ENCODE results near the gene DLGAP1.

The DLGAP1 gene

DNA sequence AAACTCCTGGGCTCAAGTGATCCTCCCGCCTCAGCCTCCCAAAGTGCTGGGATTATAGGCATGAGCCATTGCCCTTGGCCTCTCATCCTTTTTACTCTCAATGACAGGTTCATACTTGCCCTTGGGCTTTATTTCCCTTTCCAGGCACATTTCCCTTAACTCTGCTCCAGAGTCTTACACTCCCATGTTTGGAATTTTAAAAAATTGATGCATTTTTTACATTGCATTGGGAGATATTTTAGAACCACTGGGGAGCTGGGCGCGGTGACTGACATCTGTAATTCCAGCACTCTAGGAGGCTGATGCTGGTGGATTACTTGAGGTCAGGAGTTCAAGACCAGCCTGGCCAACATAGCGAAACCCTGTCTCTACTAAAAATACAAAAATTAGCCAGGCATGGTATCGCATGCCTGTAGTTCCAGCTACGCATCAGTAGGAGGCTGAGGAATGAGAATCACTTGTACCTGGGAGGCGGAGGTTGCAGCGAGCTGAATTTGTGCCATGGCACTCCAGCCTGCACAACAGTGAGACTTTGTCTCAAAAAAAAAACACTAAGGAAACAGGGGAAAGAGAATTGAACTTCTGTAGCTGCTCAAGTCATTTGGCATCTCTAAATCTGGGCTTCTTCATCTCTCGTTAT is 986.9 kb downstream of the DLGAP1 start:
- DNase-seq (ENCODE audit: low spot score) = no peak

DNA sequence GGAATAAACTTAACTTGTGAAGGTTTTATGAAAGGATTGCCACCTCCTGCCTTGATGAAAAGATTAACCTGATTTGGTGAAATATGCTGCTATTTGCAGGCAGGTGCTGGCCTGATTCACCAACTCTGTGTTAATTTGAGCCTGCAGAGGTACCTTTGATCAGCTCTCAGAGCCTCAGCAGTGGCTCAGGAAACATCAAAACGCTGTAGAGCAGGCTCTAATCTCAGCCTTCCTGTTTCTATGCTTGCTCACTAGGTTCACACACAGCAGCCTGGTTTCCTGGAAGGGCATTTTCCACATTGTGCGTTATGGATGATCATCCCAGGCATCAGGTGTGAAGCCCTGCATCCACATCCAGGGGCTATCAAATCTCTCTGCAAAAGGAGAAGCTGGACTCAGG is 988.2 kb downstream of the DLGAP1 start:
- DNase-seq (ENCODE audit: low spot score) = no peak

DNA sequence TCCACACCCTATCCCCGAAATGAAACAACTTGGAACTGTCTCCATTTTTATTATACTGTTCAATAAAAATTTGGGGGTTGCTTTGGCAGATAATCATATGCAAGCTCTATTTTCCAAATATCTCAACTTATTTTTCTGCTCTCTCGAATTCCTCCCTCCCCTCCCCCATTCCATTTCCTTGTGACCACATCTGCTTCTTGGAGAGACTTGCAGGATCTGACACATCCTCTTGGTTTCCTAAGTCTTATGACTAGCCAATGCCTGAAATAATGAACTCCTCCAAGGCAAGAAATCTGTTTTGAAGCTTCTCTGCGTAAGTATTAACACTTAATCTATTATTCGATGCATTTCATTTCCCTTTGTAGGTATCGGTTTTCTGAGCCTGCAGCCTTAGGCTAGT is 989.1 kb downstream of the DLGAP1 start:
- DNase-seq (ENCODE audit: low spot score) = no peak

DNA sequence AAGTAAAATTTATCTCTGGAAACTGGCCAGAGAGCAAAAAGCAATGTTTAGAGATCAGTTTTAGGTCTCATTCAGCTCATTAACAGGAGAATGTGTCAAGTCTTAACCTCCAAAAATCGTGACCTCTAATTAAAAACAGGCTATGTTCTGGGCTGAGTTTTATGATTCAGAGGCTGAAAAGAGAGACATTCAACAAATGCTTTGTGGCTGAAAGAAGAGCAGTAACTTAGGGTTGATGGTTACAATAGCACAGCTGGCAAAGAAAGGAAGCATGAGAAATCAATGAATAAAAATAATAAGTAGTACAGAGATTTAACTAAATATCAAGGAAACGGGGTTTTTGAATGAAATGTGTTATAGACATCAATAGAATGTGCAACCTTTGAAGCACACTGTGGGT is 992.1 kb downstream of the DLGAP1 start:
- DNase-seq (ENCODE audit: low spot score) = no peak

DNA sequence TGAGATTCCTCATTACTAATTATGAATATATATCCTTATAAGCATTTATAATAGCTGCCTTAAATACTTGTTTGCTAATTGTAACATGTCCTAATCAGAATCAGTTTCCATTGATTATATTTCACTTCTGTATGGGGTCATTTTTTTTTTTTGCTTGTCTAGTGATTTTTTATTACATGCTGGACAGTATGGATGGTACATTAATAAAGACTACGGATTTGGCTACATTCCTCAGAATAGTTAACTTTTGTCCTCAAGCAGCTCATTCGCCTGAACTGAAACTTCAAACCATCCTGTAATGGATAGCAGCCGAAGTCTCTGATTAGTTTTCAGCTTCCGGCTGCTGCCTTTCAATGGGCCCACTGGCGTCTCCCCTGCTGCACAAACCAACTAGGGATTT is 993.4 kb downstream of the DLGAP1 start:
- no peak for DNase-seq (ENCODE audit: low spot score)

DNA sequence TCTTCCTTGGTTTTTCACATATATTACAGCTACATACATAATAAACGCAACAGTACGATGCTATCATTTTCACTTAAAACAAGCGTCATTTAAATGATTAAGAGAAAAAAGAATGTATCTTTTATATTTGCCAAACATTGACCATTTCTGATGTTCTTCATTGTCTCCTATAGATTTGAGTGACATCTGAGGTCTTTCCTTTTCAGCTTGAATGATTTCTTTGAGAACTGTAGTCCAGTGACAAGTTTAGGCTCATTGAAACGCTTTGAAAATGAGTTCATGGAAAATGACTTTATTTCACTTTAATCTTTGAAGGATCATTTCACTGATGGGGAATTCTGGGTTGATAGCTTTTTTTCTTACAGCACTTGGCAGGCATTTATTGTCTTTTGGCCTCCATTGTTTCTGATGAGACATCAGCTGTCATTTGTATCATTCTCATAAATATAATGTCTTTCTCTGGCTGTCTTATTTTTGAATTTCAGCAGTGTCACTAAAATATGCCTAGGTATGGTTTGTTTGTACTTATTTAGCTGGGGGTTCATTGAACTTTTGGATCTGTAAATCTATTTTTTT is 994.2 kb downstream of the DLGAP1 start:
- no peak for DNase-seq (ENCODE audit: low spot score)

DNA sequence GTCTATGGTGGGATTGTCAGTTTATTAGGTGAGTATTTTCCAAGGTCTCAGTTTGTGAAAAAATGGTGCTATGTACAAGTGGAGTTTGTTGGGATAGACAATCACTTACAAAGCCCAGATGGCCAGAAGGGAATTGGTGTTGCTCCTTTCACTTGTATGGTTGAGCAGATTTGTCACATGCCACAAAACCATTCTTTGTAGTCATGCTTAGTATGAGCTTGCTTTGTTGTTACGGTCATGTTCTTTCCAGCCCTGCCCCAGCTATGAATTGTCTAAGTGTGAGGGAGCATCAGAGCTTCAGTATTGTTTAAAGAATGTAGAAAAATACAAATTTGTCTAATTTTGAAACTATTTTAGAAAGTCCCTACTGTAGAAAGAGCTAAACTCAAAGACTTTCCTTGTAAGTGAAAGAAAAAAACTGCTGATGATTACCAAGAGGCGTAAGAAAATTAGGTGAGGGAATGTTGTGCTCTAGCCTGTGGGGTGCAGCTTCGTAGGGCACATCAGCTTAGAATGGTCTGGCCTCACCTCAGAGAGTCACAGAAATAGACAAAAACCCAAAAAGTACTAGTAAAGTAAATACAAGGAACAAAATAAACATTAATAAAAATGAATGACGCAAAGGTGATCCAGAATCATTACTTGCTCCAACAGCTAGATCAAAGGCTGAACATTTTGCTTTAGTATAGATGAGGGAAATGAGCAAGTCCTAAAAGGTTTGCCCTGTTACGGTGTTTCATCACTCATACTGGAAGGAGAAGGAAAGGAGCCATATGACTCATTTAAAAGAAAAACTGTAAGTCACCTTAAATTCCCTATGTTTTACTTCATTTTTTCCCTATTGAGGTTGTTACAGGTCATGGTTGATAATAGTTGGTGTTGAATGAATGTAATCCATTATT is 995.9 kb downstream of the DLGAP1 start:
- no peak for DNase-seq (ENCODE audit: low spot score)

DNA sequence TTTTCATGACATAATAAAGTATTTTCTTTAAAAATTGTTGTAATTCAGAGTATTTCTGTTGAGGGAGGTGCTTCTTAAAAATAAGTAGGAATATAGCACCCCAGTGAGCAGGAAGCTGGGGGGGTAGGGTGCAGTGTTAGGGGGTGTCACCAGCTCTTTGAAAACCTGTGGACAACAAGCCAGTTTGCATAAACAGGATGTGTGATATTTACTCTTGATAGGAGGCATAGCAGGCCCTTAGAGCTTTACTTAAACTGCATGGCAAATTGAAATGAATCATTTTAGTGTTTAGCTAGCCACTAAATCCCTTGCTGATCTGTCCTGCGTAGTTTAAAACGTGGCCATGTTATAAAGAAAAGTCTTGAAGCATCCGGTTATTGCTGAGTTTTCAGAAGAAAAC is 996.7 kb downstream of the DLGAP1 start:
- DNase-seq (ENCODE audit: low spot score) = no peak

DNA sequence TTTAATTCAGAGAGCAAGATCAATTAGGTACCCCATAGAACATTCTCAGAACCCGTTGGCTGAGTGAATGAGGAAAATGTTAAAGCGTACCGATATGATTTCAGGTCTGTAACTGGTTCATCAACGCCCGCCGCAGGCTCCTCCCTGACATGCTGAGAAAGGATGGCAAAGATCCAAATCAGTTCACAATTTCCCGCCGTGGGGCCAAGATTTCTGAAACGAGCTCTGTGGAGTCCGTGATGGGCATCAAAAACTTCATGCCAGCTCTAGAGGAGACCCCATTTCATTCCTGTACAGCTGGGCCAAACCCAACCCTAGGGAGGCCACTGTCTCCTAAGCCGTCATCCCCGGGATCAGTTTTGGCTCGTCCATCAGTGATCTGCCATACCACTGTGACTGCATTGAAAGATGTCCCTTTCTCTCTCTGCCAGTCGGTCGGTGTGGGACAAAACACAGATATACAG is 997.8 kb downstream of the DLGAP1 start:
- no peak for DNase-seq (ENCODE audit: low spot score)

DNA sequence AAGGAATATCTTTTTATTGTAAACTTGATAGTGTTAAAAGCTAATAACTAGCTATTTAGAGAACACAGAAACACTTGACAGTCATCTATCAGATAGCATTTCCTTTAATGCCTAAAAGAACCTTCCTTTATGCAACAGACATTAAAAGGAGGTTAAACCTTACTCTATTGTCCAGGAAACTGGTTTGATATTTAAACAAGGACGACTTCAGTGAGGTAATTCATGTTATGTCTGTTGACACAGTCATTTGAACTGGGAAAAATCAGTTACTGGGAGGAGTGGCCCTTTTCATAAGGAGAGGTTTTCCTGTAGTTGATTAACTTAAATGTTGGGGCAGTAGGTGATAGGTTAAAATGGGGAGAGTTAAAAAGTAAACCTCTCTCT is 998.4 kb downstream of the DLGAP1 start:
- no peak for DNase-seq (ENCODE audit: low spot score)

DNA sequence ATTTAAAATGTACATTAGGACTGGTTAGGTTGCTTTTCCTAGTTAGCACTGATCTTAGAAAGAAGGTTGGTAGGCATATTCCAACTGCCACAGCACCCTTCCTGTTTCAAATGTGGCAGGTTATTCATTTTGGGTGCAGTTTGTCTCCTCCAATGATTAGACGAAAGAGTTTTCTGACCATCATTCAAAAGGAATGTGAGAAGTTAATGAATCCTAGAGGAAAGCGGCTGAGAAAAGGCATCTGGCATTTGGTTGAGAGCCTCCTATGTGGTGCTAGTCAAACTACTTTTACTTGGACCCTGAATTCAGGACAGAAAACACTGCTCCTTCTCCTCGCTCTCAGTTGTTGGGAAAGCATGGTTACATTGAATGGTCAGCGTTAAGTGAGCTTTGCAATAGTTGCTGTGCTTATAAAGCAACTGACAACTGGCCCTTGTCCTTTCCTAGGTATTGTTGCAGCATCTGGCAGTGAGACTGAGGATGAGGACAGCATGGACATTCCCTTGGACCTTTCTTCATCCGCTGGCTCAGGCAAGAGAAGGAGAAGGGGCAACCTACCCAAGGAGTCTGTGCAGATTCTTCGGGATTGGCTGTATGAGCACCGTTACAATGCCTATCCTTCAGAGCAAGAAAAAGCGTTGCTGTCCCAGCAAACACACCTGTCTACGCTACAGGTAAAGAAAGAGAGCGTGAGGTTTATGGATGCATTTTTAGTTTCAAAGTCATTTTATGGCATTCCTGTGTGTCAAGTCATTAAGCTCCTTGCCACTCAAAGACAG is 999.0 kb downstream of the DLGAP1 start:
- no peak for DNase-seq (ENCODE audit: low spot score)

DNA sequence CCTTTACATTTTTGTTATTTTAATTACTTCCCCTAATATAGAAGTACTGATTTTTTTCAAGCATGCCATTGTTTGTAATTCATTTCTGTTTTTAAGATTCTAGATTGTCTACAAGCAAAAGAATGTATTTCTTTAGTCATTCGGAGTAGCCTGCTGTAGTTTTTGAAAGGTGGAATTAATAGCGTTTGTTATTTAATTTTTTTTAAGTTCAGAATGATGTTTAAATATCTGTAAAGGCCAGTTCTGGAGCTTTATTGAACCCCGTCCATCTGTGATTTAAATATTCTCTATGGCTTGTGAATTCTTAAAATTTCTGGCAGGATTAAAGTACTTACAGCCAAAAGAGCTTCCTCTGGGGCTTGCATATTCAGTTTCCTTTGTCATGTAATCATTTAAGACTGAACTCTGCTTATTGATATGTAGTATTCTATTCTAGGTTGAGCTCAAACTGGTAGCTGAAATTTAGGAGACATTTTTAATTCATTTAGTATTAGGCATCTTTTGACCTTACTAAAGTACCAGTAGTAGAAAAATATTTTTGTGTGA is 999.9 kb downstream of the DLGAP1 start:
- DNase-seq (ENCODE audit: low spot score) = no peak

DNA sequence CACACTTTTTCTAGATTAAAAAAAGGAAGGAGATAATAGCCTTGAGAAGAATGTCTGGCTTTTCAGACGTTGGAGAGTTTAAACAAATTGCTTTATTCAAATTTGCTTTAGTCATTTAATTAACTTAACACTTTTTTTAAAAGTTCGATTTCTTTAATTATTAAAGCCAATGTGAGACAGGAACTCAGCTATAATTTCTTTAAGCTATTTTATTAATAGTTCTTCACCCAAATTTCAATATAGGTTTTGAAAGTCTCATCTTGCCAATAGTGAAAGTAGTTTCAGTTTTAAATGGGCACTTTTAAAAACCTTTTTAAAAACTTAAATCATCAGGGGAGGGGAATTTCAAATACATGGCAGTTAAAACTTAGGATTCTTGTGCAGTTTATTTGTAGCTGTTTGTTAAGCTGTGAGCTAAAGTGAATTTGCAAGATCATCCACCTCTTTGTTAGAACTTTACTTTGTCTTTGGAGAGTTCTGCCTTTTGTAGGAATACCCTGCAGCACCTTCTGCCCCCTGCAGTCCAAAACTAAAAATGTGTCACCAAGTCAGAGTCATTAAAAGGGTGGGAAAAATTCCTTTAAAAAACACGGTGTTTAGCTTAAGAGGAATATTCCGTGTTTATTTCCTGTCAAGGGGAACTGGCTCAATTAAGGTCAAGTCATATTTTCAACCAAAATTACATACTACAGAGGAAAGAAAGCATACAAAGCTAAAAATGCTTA is 1000.6 kb downstream of the DLGAP1 start:
- no peak for DNase-seq (ENCODE audit: low spot score)

DNA sequence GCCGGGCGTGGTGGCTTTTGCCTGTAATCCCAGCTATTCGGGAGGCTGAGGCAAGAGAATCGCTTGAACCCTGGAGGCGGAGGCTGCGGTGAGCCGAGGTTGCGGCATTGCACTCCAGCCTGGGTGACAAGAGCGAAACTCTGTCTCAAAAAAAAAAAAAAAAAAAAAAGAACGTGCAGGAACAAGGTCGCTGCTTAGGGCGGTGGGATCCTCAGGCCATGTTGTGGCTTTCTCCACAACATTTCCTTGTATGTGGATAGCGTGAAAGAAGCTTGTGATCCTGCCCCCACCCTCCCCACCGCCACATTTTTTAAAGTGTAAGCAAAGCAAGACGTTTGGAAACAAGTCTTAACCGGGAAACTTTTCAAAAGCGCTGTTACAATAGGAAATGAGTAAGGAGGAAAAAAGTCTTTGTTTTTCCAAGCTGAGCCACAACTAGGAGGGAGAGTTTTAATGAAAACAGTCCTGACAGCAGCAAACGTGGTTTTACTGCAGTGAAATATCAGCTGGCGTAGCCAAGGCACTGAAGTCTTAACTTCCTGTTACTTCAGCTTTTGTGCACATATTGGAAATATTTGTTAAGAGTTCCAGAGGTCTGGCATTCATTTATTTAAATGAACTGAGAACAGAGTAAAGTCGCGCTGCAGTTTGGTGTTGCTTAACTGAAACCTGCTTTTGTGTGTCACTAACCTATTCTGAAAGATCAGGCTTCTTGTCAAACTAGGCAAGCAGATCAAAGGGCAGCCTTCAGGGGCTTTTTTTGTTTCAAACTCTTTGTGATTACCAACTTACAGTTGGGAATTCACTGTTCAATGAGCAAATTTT is 1001.4 kb downstream of the DLGAP1 start:
- no peak for DNase-seq (ENCODE audit: low spot score)

DNA sequence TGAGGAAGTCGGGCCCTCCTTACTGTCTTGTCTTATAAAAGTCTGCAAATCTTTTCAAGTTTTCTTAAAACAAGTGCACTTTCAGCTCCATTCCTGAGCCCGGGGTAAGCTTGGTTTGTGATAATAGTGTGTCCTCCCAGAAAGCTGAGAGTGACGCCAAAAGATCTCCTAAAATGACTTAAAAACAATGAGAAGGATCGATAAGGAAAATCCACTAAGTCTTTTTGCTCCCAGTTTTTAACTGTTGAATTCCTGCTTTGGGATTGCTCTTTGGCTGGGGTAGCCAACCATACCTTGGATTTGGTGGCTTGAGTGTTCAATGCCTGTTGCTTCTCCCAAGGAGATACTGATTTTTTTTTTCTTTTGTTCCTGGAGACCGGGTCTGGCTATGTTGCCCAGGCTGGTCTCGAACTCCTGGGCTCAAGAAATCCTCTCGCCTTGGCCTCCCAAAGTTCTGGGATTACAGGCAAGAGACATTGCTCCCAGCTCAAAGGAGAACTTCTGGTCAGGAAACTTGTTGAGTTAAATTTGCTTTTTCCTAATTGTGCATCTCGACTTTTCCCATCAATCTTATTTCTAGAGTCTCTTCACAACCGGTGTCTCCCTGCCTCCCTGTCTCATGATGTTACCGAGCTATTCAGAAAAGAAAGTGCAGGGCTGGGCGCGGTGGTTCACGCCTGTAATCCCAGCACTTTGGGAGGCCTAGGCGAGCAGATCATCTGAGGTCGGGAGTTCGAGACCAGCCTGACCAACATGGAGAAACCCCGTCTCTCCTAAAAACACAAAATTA is 1002.2 kb downstream of the DLGAP1 start:
- no peak for DNase-seq (ENCODE audit: low spot score)

DNA sequence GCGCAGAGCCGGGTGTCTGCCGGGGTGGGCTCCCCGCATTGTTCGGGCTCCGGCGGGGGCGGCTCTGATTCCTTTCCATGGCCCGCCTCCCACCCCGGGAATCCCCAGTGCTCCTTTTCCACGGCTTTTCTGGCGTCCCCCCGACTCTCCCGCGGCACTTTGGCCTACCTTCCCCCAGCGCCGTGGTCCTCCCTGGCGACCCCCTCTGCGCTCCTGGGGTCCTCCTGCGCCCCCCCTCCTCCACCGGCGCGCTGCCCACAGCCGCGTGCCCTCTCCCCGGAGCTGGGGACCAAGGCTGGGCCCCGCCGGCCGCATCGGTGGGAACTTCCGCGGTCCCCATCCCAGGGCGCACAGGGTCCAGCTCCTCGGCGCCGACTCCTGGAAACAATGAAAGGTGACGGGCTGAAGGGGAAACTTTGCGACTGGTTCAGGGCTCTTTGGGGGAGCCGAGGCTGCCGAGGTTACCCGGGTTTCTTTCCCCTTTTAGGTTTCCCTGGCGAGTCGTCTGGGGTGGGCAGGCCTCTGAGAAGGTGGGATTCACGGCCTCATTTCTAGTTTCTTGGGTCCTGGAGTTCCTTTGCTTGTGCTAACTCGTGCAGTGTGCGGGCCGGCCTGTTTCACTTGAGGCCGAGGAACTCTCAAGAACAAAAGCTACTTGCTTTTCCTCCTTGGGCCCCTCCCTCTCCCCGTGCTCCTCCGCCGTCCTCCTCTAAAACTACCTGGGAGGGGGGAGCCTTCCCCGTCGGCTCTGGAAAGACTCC is 1002.9 kb downstream of the DLGAP1 start:
- DNase-seq (ENCODE audit: low spot score) = peak; percentile 79

DNA sequence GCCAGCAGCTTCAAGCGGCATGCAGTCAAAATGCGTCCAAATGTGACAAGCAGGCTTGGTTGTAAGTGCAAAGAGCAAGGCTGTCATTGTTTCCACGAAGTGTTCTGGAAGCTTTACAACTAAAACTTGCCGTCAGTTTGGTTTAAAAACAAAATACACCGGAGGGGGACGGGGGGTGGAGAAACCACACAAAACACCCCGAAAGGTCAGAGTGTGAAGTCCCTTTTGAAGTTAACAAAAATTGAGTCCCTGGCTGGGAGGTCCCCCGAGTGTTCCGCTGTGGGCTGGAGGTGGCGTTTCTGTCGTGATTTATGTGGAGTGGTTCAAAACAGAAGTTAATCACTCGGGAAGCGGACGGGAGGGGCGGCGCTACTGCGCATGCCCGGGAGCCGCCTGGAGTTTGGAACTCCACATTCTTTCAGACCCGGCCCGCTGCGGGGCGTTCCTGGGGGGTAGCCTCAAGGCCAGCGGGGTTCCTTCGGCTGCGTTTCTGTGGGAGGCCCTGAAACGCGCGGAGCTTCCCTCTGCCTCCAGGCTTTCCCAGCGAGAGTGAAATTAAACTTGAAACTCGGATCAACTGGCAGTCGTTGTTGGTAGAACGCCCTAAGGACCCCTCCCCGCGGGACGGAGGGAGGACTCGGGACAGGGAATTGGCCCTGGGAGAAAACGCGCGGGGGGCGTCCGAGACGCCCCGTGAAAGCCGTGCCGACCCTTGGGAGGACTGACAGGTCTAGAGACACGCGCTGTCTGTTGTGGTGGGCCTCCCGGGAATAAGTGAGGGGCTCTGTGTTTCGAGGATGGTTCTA is 1003.7 kb downstream of the DLGAP1 start:
- peak; percentile 96 for DNase-seq (ENCODE audit: low spot score)

DNA sequence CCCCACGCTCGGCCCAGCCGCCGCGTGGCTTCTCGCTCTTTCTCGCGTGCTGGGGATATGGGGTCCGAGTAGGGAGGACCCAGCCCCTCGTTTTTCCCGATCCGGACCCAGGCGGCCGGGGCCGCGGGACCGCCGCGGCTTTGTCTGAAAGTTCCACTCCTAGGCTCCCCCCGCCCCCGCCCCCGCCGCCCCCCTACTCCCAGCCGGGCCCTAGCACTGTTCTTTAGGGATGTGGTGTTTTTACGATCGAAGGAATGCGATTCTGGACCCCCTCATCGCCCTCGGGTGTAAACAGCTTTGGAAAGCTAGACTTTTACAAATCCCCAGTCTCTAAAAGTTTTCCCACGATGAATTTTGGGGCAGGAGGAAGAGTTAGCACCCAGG is 1004.3 kb downstream of the DLGAP1 start:
- DNase-seq (ENCODE audit: low spot score) = no peak

All from left forelimb (tissue), 1 donor.